AG04449 (cell line): ENCODE measurements around the gene CRYGC.

Experiments used
- CTCF ChIA-PET: fragments of 350-600 bp; formaldehyde crosslinking; extraction: SDS; loops from one replicate; lab custom pipeline; 2021; ENCODE audit warnings: antibody characterized with exemption; lab: Yijun Ruan, JAX
- POLR2A ChIA-PET: fragments of 400-600, 350-600 bp; formaldehyde crosslinking; extraction: SDS; loops from one replicate; lab custom pipeline; 2020; ENCODE audit warnings: antibody characterized with exemption, inconsistent platforms; lab: Yijun Ruan, JAX
- DNase-seq: peaks from one replicate; pipeline ENCODE4 v3.0.0-alpha.2; 2010; ENCODE audit warnings: low read depth, low spot score
- H3K4me3 ChIP-seq: 2 replicates; pipeline ENCODE4 v1.5.1; 2011; ENCODE audit warnings: low read depth, mild to moderate bottlenecking, control low read depth, low read length
- TF ChIP-seq, protein P1 (sequence below): IDR thresholded peaks from one replicate; pipeline ENCODE4 v1.5.1; 2011; ENCODE audit warnings: mild to moderate bottlenecking, moderate library complexity, low read length, control low read depth, inconsistent platforms; ENCODE audit not compliant: insufficient read depth; ENCODE audit errors: missing control alignments

CRYGC gene

DNA sequence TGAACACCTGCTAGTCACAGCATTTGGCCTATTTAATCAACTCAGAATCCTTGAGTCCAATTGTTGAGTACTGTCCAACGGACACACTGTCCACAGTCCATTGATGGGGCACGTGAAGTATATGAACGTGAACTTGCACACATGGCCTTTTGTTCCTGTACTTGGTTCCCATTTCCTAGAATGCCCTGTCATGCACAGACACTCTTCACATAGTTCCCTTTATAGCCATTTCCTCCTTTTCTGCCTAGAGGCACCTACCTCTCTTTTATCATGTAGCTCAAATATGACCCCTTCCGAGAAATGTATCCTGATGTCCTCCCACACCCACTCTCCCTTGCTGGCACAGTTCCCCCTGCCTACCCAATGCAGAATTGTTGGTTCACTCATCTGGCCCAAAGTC lies 42.5 kb upstream of the CRYGC start:
- H3K4me3 ChIP-seq: no peak overlapping the region
- ChIA-PET POLR2A (no interaction called here), CTCF (interaction anchor here (1.0 kb wide), 1 partner anchor 81 kb away, joined by 3 read pairs; no protein-coding TSS in a partner anchor)
- no peak for DNase-seq
- TF ChIP-seq, protein P1, sequence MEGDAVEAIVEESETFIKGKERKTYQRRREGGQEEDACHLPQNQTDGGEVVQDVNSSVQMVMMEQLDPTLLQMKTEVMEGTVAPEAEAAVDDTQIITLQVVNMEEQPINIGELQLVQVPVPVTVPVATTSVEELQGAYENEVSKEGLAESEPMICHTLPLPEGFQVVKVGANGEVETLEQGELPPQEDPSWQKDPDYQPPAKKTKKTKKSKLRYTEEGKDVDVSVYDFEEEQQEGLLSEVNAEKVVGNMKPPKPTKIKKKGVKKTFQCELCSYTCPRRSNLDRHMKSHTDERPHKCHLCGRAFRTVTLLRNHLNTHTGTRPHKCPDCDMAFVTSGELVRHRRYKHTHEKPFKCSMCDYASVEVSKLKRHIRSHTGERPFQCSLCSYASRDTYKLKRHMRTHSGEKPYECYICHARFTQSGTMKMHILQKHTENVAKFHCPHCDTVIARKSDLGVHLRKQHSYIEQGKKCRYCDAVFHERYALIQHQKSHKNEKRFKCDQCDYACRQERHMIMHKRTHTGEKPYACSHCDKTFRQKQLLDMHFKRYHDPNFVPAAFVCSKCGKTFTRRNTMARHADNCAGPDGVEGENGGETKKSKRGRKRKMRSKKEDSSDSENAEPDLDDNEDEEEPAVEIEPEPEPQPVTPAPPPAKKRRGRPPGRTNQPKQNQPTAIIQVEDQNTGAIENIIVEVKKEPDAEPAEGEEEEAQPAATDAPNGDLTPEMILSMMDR: no peak

DNA sequence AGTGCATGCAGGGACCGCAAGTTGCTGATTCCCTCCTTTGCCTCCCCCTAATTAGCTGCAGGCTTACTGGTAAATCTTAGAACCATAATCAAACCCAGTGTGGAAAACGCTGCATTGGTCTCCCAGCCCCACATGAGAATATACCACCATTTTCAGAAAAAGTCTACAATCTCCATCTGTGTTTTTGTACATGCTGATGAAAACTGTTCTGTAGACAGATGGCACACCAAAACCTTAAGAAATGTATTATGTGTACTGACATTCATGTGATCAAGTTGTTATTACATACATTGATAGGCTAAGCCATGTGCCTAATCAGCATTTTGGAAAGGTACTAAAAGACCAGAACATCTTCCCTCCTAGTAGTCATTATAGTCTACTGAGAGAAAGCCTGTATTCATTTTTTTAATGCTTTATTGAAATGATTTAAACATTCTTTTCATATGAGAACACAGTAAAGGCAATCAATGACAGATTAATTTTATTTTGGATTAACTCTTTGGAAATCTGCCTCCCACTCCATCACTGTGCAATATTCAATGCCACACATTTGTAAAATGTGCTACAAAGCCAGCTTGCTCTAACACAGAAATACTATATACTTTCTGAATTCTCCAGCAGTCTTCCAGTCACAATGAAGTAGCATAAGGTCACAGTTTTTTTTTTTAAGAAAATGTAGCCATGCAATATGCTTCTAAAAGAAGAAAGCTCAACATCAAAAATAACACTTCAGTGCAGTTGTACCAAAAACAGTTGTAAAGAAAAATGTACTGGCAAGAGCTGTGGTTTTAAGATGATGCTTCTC lies 35.5 kb upstream of the CRYGC start:
- POLR2A ChIA-PET: no interaction called here
- CTCF ChIA-PET: interaction anchor here (4.6 kb wide), 1 partner anchor 11 kb away, joined by 23 read pairs; no protein-coding TSS in a partner anchor
- no peak for DNase-seq

GRCh38 chr2:208163489-208163888 lies 33.9 kb upstream of the CRYGC start, which contains the start of gene CRYGA:
Gene CRYGA, minus strand, starts transcription at chr2:208163589. Its CDS starts 33 bp downstream, at chr2:208163556.
- H3K4me3 ChIP-seq: no peak within 1 kb of the TSS
- TF ChIP-seq, protein P1: no peak
- DNase-seq: no peak
- ChIA-PET CTCF (interaction anchor here (1.6 kb wide), 1 partner anchor 8 kb away, joined by 3 read pairs; no protein-coding TSS in a partner anchor), POLR2A (no interaction called here)

More for the DNA sequence above, 35.5 kb upstream of the CRYGC start:
- TF ChIP-seq, protein P1: no peak
- H3K4me3 ChIP-seq: no peak overlapping the region

DNA sequence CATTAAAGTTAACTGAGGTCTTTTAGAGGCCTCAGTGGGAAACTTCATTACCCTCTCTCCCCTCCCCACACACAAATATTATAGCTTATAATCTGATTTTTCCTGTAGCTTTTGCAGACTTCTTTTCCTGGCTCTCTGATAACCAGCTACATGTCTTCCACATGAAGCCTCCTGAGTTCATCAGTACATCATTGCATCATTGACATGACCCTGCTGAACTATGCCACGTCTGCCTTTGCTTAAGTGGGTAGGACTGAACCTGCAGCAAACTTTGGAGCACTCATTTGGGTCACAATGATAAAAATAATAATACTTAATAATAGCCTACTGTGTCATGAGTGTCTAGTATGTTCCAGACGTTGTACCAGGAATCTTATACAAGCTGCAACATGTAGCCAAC lies 26.8 kb upstream of the CRYGC start:
- no peak overlapping the region for H3K4me3 ChIP-seq
- CTCF ChIA-PET: interaction anchor here (2.4 kb wide), 1 partner anchor 19 kb away, joined by 11 read pairs; no protein-coding TSS in a partner anchor
- POLR2A ChIA-PET: no interaction called here
- no peak for DNase-seq
- TF ChIP-seq, protein P1: no peak

DNA sequence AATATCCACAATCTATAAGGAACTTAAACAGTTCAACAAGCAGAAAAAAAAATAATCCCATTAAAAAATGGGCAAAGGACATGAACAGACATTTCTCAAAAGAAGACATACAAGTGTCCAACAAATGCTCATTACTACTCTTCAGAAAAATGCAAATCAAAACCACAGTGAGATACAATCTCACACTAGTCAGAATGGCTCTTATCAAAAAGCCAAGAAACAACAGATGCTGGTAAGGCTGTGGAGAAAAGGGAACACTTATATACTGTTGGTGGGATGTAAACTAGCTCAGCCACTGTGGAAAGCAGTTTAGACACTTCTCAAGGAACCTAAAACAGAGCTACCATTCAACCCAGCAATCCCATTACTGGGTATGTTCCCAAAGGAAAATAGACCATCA lies 23.5 kb upstream of the CRYGC start:
- TF ChIP-seq, protein P1: no peak
- no peak overlapping the region for H3K4me3 ChIP-seq
- POLR2A ChIA-PET: no interaction called here
- CTCF ChIA-PET: interaction anchor here (1.5 kb wide), 1 partner anchor 22 kb away, joined by 6 read pairs; no protein-coding TSS in a partner anchor
- no peak for DNase-seq

GRCh38 chr2:208150956-208151355 lies 21.3 kb upstream of the CRYGC start:
- DNase-seq: no peak
- ChIA-PET POLR2A (no interaction called here), CTCF (no interaction called here)
- H3K4me3 ChIP-seq: no peak overlapping the region
- TF ChIP-seq, protein P1: no peak
